ENCODE measurements around the gene CHIC2.

CHIC2 gene

DNA sequence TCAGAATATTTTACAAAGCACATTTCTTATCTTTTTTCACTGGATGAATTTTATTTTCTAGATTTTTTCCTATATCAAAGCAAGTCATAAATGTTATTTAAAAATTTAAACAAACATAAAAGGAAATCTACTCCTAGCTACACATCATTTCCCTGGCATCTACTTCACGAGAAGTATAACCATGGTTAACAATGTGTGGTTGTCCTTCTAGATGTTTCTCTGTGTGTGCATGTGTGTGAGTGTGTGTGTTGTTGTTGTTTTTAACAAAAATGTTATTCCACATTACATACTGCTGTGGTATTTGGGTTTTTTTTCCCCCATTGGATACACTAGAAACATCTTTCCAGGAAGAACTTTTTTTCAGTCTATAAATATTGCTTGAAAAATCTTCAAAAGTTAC lies 103.1 kb downstream of the CHIC2 start:
- Histone ChIP-seq H3K36me3 (ENCODE audit: control insufficient read depth in 1 of 2, insufficient read depth in 2 of 2, low read length in 2 of 2) (no peaks in the 10 kb centered on the region), H3K9ac (ENCODE audit: low read depth in 1 of 2, low read length in 2 of 2) (no peak overlapping the region), H3K27me3 (ENCODE audit: control insufficient read depth in 1 of 2, insufficient read depth in 2 of 2, low read length in 2 of 2) (no peaks in the 10 kb centered on the region), H3K9me3 (ENCODE audit: control insufficient read depth in 1 of 2, low read length in 2 of 2) (no peaks in the 10 kb centered on the region), H3K4me3 (ENCODE audit: low read depth in 1 of 2, low read length in 2 of 2) (no peak overlapping the region), H3K27ac (ENCODE audit: low read depth, low read length) (no peak overlapping the region), H3K4me1 (ENCODE audit: control insufficient read depth in 1 of 2, insufficient read depth in 2 of 2, low read length in 2 of 2) (no peaks in the 10 kb centered on the region)

DNA sequence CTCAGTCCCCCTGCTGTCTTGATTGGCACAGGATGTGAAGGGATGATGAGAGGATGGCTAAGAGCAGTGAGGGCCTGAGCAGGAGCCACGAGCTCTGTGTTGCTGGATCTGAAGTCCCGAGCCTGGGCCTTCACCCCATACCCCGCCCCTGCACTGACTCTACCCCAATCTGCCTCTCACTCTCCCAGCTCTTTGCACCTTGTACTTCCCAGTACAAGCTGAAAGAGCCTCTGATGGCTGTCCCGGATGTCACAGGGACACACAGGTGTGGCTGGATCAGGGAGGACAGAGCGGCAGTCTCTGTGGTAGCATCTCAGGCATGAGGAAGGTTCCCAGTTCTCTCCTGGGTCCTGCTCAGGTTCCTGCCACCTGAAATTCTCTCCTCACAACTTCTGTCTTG lies 103.6 kb downstream of the CHIC2 start:
- no peaks in the 10 kb centered on the region for H3K4me1 ChIP-seq (ENCODE audit: control insufficient read depth in 1 of 2, insufficient read depth in 2 of 2, low read length in 2 of 2)
- no peak overlapping the region for H3K27ac ChIP-seq (ENCODE audit: low read depth, low read length)
- no peaks in the 10 kb centered on the region for H3K9me3 ChIP-seq (ENCODE audit: control insufficient read depth in 1 of 2, low read length in 2 of 2)
- no peak overlapping the region for H3K4me3 ChIP-seq (ENCODE audit: low read depth in 1 of 2, low read length in 2 of 2)
- H3K36me3 ChIP-seq (ENCODE audit: control insufficient read depth in 1 of 2, insufficient read depth in 2 of 2, low read length in 2 of 2): no peaks in the 10 kb centered on the region
- H3K9ac ChIP-seq (ENCODE audit: low read depth in 1 of 2, low read length in 2 of 2): no peak overlapping the region
- no peaks in the 10 kb centered on the region for H3K27me3 ChIP-seq (ENCODE audit: control insufficient read depth in 1 of 2, insufficient read depth in 2 of 2, low read length in 2 of 2)
